HG02943 (cell line): ENCODE results near the gene GAP43.

Experiments
- ATAC-seq: cut with Tn5 transposase; IDR thresholded peaks from one replicate; pipeline ENCODE4 v1.9.1; 2021; ENCODE audit warnings: mild to moderate bottlenecking, low read depth, moderate library complexity; ENCODE audit not compliant: unreplicated experiment

Gene GAP43

GRCh38 chr3:115659253-115660220 lies 36.2 kb downstream of the GAP43 start:
- peak; percentile 28 for ATAC-seq

- ATAC-seq: no peak
These were observed 37.5 kb downstream of the GAP43 start for GRCh38 chr3:115660646-115661337.

- no peak for ATAC-seq
These were observed 39.0 kb downstream of the GAP43 start for GRCh38 chr3:115662356-115662755.

GRCh38 chr3:115663414-115663813 lies 40.1 kb downstream of the GAP43 start:
- no peak for ATAC-seq

- no peak for ATAC-seq
These were observed 42.8 kb downstream of the GAP43 start for GRCh38 chr3:115666081-115666480.

- no peak for ATAC-seq
These were observed 43.8 kb downstream of the GAP43 start for GRCh38 chr3:115666920-115667737.

- ATAC-seq: no peak
These were observed 44.4 kb downstream of the GAP43 start for GRCh38 chr3:115667738-115668065.

GRCh38 chr3:115670911-115671310 lies 47.6 kb downstream of the GAP43 start:
- no peak for ATAC-seq

- ATAC-seq: no peak
These were observed 48.6 kb downstream of the GAP43 start for GRCh38 chr3:115671761-115672455.

GRCh38 chr3:115673881-115674280 lies 50.6 kb downstream of the GAP43 start:
- no peak for ATAC-seq

- no peak for ATAC-seq
These were observed 53.0 kb downstream of the GAP43 start for GRCh38 chr3:115676336-115676735.

- ATAC-seq: no peak
These were observed 57.6 kb downstream of the GAP43 start for GRCh38 chr3:115680803-115681345.

GRCh38 chr3:115681736-115682135 lies 58.4 kb downstream of the GAP43 start:
- ATAC-seq: no peak

GRCh38 chr3:115683305-115683704 lies 60.0 kb downstream of the GAP43 start:
- no peak for ATAC-seq

GRCh38 chr3:115683773-115684172 lies 60.5 kb downstream of the GAP43 start:
- ATAC-seq: no peak

- ATAC-seq: no peak
These were observed 61.8 kb downstream of the GAP43 start for GRCh38 chr3:115685097-115685496.

GRCh38 chr3:115687721-115688120 lies 64.4 kb downstream of the GAP43 start:
- ATAC-seq: no peak

GRCh38 chr3:115688418-115688817 lies 65.1 kb downstream of the GAP43 start:
- ATAC-seq: no peak

GRCh38 chr3:115689928-115690327 lies 66.6 kb downstream of the GAP43 start:
- ATAC-seq: no peak

- ATAC-seq: no peak
These were observed 68.7 kb downstream of the GAP43 start for GRCh38 chr3:115691964-115692363.
